SJSA1 (cell line): ENCODE data around the gene DCDC2B. TPM values are rescaled to one million over a fixed set of nuclear protein-coding genes. Genes with fewer than 3 reads are reported as not detected.
"Not testable (repeated sequence)": the region's sequence is repeated elsewhere in the genome, so short reads cannot be mapped to it uniquely, and the experiment has no call there.

ENCODE experiments used
- DNase-seq, 2 experiments: peaks; one replicate each; pipeline ENCODE4 v3.0.0-alpha.2; 2015 to 2020; ENCODE audit warnings: low spot score in 2 of 2, low read depth in 1 of 2
- H3K27ac ChIP-seq: fragments of 250-450 bp; sonication (Bioruptor Pico); 2 replicates; pipeline ENCODE4 v1.5.1; 2020; ENCODE audit warnings: mild to moderate bottlenecking, moderate library complexity
- H3K27me3 ChIP-seq: fragments of 250-450 bp; sonication (Bioruptor Pico); replicated peaks from 2 replicates; pipeline ENCODE4 v1.5.1; 2020; ENCODE audit warnings: mild to moderate bottlenecking, moderate library complexity
- H3K36me3 ChIP-seq: fragments of 250-450 bp; sonication (Bioruptor Pico); 2 replicates; pipeline ENCODE4 v1.5.1; 2020; ENCODE audit warnings: mild to moderate bottlenecking
- H3K4me1 ChIP-seq: fragments of 250-450 bp; sonication (Bioruptor Pico); replicated peaks from 2 replicates; pipeline ENCODE4 v1.6.1; 2021; ENCODE audit warnings: mild to moderate bottlenecking
- H3K4me3 ChIP-seq: fragments of 250-450 bp; sonication (Bioruptor Pico); 2 replicates; pipeline ENCODE4 v1.5.1; 2020; ENCODE audit warnings: mild to moderate bottlenecking
- H3K9me3 ChIP-seq: fragments of 250-450 bp; sonication (Bioruptor Pico); replicated peaks from 2 replicates; pipeline ENCODE4 v1.5.1; 2020; ENCODE audit warnings: mild to moderate bottlenecking
- total RNA-seq: library from RNA; depleted of rRNA; stranded (reverse); fragments of >200 nt; shearing (Covaris generic); gene quantifications from 2 replicates; pipeline ENCODE4 v1.2.3, GENCODE V29; 2014; rRNA removed

Gene DCDC2B
- total RNA-seq, 1 experiment from 2014 or later: not detected

GRCh38 chr1:32247983-32248889, 39.3 kb downstream of the DCDC2B start:
- H3K9me3 ChIP-seq: no peaks in the 10 kb centered on the region
- DNase-seq: peak; percentile 35 to 75
- H3K4me1 ChIP-seq: peaks cover 24% of the 10 kb centered on the region
- no peak overlapping the region for H3K4me3 ChIP-seq
- H3K27ac ChIP-seq: no peak overlapping the region
- H3K27me3 ChIP-seq: no peaks in the 10 kb centered on the region
- H3K36me3 ChIP-seq: no peaks in the 10 kb centered on the region

- no peak for DNase-seq
- peaks cover 24% of the 10 kb centered on the region for H3K4me1 ChIP-seq
- H3K27ac ChIP-seq: no peak overlapping the region
- H3K4me3 ChIP-seq: no peak overlapping the region
- no peaks in the 10 kb centered on the region for H3K9me3 ChIP-seq
- H3K27me3 ChIP-seq: no peaks in the 10 kb centered on the region
- no peaks in the 10 kb centered on the region for H3K36me3 ChIP-seq
Observed at GRCh38 chr1:32249831-32250525, 41.1 kb downstream of the DCDC2B start.

GRCh38 chr1:32250893-32251716, 42.2 kb downstream of the DCDC2B start, which contains the start of gene LCK:
TSS of gene LCK (plus strand) at chr1:32251265. CDS start at chr1:32274330, 23,065 bp downstream.
- no peaks in the 10 kb centered on the region for H3K9me3 ChIP-seq
- peaks cover 24% of the 10 kb centered on the region for H3K4me1 ChIP-seq
- H3K36me3 ChIP-seq: no peaks in the 10 kb centered on the region
- H3K4me3 ChIP-seq: no peak within 1 kb of the TSS
- DNase-seq: no peak
- H3K27ac ChIP-seq: no peak within 1 kb of the TSS
- no peaks in the 10 kb centered on the region for H3K27me3 ChIP-seq

GRCh38 chr1:32255072-32256071, 46.5 kb downstream of the DCDC2B start:
- no peaks in the 10 kb centered on the region for H3K27me3 ChIP-seq
- no peaks in the 10 kb centered on the region for H3K4me1 ChIP-seq
- H3K27ac ChIP-seq: no peak overlapping the region
- H3K36me3 ChIP-seq: no peaks in the 10 kb centered on the region
- no peak for DNase-seq
- no peak overlapping the region for H3K4me3 ChIP-seq
- no peaks in the 10 kb centered on the region for H3K9me3 ChIP-seq

- H3K27ac ChIP-seq: no peak overlapping the region
Observed at GRCh38 chr1:32256473-32257226, 47.8 kb downstream of the DCDC2B start.

GRCh38 chr1:32257227-32257508, 48.3 kb downstream of the DCDC2B start:
- H3K27ac ChIP-seq: no peak overlapping the region
- no peak for DNase-seq
- H3K4me3 ChIP-seq: no peak overlapping the region
- H3K36me3 ChIP-seq: no peaks in the 10 kb centered on the region
- no peaks in the 10 kb centered on the region for H3K9me3 ChIP-seq
- no peaks in the 10 kb centered on the region for H3K27me3 ChIP-seq
- H3K4me1 ChIP-seq: no peaks in the 10 kb centered on the region

More at GRCh38 chr1:32256473-32257226, 47.8 kb downstream of the DCDC2B start:
- H3K4me1 ChIP-seq: no peaks in the 10 kb centered on the region
- H3K36me3 ChIP-seq: no peaks in the 10 kb centered on the region
- DNase-seq: no peak
- no peaks in the 10 kb centered on the region for H3K27me3 ChIP-seq
- no peaks in the 10 kb centered on the region for H3K9me3 ChIP-seq
- H3K4me3 ChIP-seq: no peak overlapping the region

GRCh38 chr1:32263236-32263593, 54.3 kb downstream of the DCDC2B start:
- not testable (repeated sequence) for H3K27me3 ChIP-seq

GRCh38 chr1:32263744-32264143, 54.9 kb downstream of the DCDC2B start:
- no peaks in the 10 kb centered on the region for H3K36me3 ChIP-seq
- no peaks in the 10 kb centered on the region for H3K9me3 ChIP-seq
- H3K27me3 ChIP-seq: no peaks in the 10 kb centered on the region
- H3K4me1 ChIP-seq: peaks cover 12% of the 10 kb centered on the region
- DNase-seq: no peak
- no peak overlapping the region for H3K27ac ChIP-seq
- H3K4me3 ChIP-seq: no peak overlapping the region

More at GRCh38 chr1:32263236-32263593, 54.3 kb downstream of the DCDC2B start:
- not testable (repeated sequence) for DNase-seq, H3K36me3 ChIP-seq, H3K27ac ChIP-seq, H3K9me3 ChIP-seq, H3K4me3 ChIP-seq
- peaks cover 12% of the 10 kb centered on the region for H3K4me1 ChIP-seq

Other genes starting within 250 kb of the DCDC2B start
- gene KHDRBS1, start 195.2 kb upstream of the DCDC2B start, total RNA-seq: 61.1 and 74.6 TPM in 2 replicates
- 2.9 and 5.8 TPM in 2 replicates for gene TMEM39B, start 136.2 kb upstream of the DCDC2B start, total RNA-seq
- 45.4 and 54.4 TPM in 2 replicates for gene KPNA6, start 101.0 kb upstream of the DCDC2B start, total RNA-seq
- gene TXLNA, start 29.4 kb upstream of the DCDC2B start, total RNA-seq: 65.4 and 101 TPM in 2 replicates
- gene CCDC28B, start 8.5 kb upstream of the DCDC2B start, total RNA-seq: 22.1 and 38.9 TPM in 2 replicates
- 4.4 and 5.6 TPM in 2 replicates for gene IQCC, start 3.4 kb upstream of the DCDC2B start, total RNA-seq
- 9.2 and 13.5 TPM in 2 replicates for gene TMEM234, start 13.3 kb downstream of the DCDC2B start, total RNA-seq
- gene EIF3I, start 13.3 kb downstream of the DCDC2B start, total RNA-seq: 424 and 465 TPM in 2 replicates
- 0.19 and 0.24 TPM in 2 replicates for gene FAM167B, start 38.1 kb downstream of the DCDC2B start, total RNA-seq
- not detected in 2 replicates for gene LCK, start 42.2 kb downstream of the DCDC2B start, total RNA-seq
- 144 and 191 TPM in 2 replicates for gene HDAC1, start 83.0 kb downstream of the DCDC2B start, total RNA-seq
- gene MARCKSL1, start 127.1 kb downstream of the DCDC2B start, total RNA-seq: 53.7 and 67.1 TPM in 2 replicates
- 0.28 and 0.74 TPM in 2 replicates for gene FAM229A, start 153.4 kb downstream of the DCDC2B start, total RNA-seq
- gene TSSK3, start 153.4 kb downstream of the DCDC2B start, total RNA-seq: not detected in 2 replicates
- 55.5 and 71.1 TPM in 2 replicates for gene BSDC1, start 185.4 kb downstream of the DCDC2B start, total RNA-seq